ENCODE results near the gene GIN1.

GRCh38 chr5:103135461-103135860 is 15.5 kb upstream of the GIN1 start:
- TF ChIP-seq MXI1 (IDR thresholded peaks at IDR 0.05; ENCODE audit: borderline replicate concordance, low read depth, low read length) (no peak), POLR2A (IDR thresholded peaks at IDR 0.05; ENCODE audit: low read depth, low read length) (no peak), MAFK (IDR thresholded peaks at IDR 0.05; ENCODE audit: low read depth, low read length) (no peak), FOS (IDR thresholded peaks at IDR 0.05; ENCODE audit: low read depth, low read length) (no peak), RAD21 (IDR thresholded peaks at IDR 0.05; ENCODE audit: low read length) (no peak), RFX5 (IDR thresholded peaks at IDR 0.05; ENCODE audit: low read depth, low read length) (no peak), CEBPB (IDR thresholded peaks at IDR 0.05; ENCODE audit: low read depth, low read length) (no peak), SMC3 (IDR thresholded peaks at IDR 0.05; ENCODE audit: low read depth, low read length) (no peak), RCOR1 (IDR thresholded peaks at IDR 0.05; ENCODE audit: insufficient replicate concordance, low read length) (no peak)
- TF ChIP-seq, protein P1, sequence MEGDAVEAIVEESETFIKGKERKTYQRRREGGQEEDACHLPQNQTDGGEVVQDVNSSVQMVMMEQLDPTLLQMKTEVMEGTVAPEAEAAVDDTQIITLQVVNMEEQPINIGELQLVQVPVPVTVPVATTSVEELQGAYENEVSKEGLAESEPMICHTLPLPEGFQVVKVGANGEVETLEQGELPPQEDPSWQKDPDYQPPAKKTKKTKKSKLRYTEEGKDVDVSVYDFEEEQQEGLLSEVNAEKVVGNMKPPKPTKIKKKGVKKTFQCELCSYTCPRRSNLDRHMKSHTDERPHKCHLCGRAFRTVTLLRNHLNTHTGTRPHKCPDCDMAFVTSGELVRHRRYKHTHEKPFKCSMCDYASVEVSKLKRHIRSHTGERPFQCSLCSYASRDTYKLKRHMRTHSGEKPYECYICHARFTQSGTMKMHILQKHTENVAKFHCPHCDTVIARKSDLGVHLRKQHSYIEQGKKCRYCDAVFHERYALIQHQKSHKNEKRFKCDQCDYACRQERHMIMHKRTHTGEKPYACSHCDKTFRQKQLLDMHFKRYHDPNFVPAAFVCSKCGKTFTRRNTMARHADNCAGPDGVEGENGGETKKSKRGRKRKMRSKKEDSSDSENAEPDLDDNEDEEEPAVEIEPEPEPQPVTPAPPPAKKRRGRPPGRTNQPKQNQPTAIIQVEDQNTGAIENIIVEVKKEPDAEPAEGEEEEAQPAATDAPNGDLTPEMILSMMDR (conservative IDR thresholded peaks at IDR 0.05; ENCODE audit: low read depth, low read length), result no peak
- TF ChIP-seq, protein P2, sequence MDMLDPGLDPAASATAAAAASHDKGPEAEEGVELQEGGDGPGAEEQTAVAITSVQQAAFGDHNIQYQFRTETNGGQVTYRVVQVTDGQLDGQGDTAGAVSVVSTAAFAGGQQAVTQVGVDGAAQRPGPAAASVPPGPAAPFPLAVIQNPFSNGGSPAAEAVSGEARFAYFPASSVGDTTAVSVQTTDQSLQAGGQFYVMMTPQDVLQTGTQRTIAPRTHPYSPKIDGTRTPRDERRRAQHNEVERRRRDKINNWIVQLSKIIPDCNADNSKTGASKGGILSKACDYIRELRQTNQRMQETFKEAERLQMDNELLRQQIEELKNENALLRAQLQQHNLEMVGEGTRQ (IDR thresholded peaks at IDR 0.05; ENCODE audit: low read depth, low read length), result no peak
- TF ChIP-seq, protein P3, sequence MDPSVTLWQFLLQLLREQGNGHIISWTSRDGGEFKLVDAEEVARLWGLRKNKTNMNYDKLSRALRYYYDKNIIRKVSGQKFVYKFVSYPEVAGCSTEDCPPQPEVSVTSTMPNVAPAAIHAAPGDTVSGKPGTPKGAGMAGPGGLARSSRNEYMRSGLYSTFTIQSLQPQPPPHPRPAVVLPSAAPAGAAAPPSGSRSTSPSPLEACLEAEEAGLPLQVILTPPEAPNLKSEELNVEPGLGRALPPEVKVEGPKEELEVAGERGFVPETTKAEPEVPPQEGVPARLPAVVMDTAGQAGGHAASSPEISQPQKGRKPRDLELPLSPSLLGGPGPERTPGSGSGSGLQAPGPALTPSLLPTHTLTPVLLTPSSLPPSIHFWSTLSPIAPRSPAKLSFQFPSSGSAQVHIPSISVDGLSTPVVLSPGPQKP (IDR thresholded peaks at IDR 0.05; ENCODE audit: borderline replicate concordance, low read depth, low read length), result no peak

Measured in IMR-90 (cell line).